HepG2 (cell line): ENCODE measurements around the gene SHANK3. TPM values are rescaled to one million over a fixed set of nuclear protein-coding genes. Genes with fewer than 3 reads are reported as not detected.

Experiments
- ATAC-seq: fragments of 200-7000 bp; cut with Tn5 transposase; 3 replicates; pipeline ENCODE4 v1.9.1; 2020; ENCODE audit warnings: mild to moderate bottlenecking, moderate library complexity
- BruUV-seq: library from RNA; stranded (reverse); fragments of 400-500 nt; replicated peaks from 2 replicates; lab custom pipeline; 2021; lab: Mats Ljungman, UMichigan
- CTCF ChIA-PET: fragments of 300-600 bp; formaldehyde crosslinking; extraction: SDS; loops from one replicate; lab custom pipeline; 2021; ENCODE audit warnings: low total read pairs, inconsistent platforms, low intra/inter-chr PET ratio; lab: Yijun Ruan, JAX
- POLR2A ChIA-PET: fragments of 350-600 bp; sonication (Branson Sonifier 250); formaldehyde crosslinking; loops from one replicate; lab custom pipeline; 2020; ENCODE audit warnings: antibody characterized with exemption, inconsistent platforms; lab: Yijun Ruan, JAX
- DNase-seq: peaks from one replicate; pipeline ENCODE4 v3.0.0-alpha.2; 2015; ENCODE audit warnings: low spot score
- FAIRE-seq: peaks from 3 replicates; lab custom pipeline; 2011; peaks lifted over from hg19 to GRCh38; lab: Jason Lieb, UNC
- H2AFZ ChIP-seq: one replicate; pipeline ENCODE4 v1.6.1; 2011; ENCODE audit warnings: low read length, inconsistent platforms
- H3K27ac ChIP-seq: fragments of 300-600 bp; 3 replicates; pipeline ENCODE4 v1.8.0; 2011; ENCODE audit warnings: mixed run types, mild to moderate bottlenecking, mixed read lengths, low read length, inconsistent platforms; ENCODE audit not compliant: insufficient read depth; ENCODE audit errors: extremely low read length
- H3K27me3 ChIP-seq, 2 experiments: fragments of 200-600 bp in 1 of 2; 2 replicates in 1 of 2; 3 replicates in 1 of 2; pipeline versions ENCODE4 v1.6.0 to v1.8.0; 2011; ENCODE audit warnings: low read length in 2 of 2, mild to moderate bottlenecking in 2 of 2, moderate library complexity in 2 of 2, inconsistent platforms in 1 of 2; ENCODE audit not compliant: insufficient read depth in 2 of 2, control insufficient read depth in 1 of 2
- H3K36me3 ChIP-seq, 2 experiments: fragments of 200-600 bp in 1 of 2; replicated peaks in 1 of 2; 2 replicates in 1 of 2; 3 replicates in 1 of 2; pipeline versions ENCODE4 v1.5.1 to v1.8.0; 2011; ENCODE audit warnings: low read length in 2 of 2, inconsistent platforms in 1 of 2; ENCODE audit not compliant: insufficient read depth in 2 of 2, control insufficient read depth in 1 of 2
- H3K4me1 ChIP-seq: 2 replicates; pipeline ENCODE4 v1.5.1; 2012; ENCODE audit warnings: low read length, inconsistent platforms; ENCODE audit not compliant: insufficient read depth
- H3K4me2 ChIP-seq: 2 replicates; pipeline ENCODE4 v1.6.0; 2011; ENCODE audit warnings: low read depth, low read length, inconsistent platforms
- H3K4me3 ChIP-seq, 3 experiments: fragments of 200-600 bp in 1 of 3; sonication (generic), shearing (Covaris generic) in 1 of 3; replicated peaks in 1 of 3; 2 replicates each; pipeline ENCODE4 v1.5.1; 2011 to 2016; ENCODE audit warnings: low read length in 3 of 3, inconsistent platforms in 2 of 3, low read depth in 2 of 3, mild to moderate bottlenecking in 2 of 3, control low read depth in 1 of 3, mixed read lengths in 1 of 3; ENCODE audit not compliant: insufficient read depth in 1 of 3
- H3K79me2 ChIP-seq: one replicate; pipeline ENCODE4 v1.6.1; 2011; ENCODE audit warnings: low read length, inconsistent platforms; ENCODE audit not compliant: insufficient read depth
- H3K9ac ChIP-seq: 2 replicates; pipeline ENCODE4 v1.6.0; 2011; ENCODE audit warnings: mild to moderate bottlenecking, low read depth, low read length, inconsistent platforms; ENCODE audit not compliant: insufficient read depth
- H3K9me3 ChIP-seq: 2 replicates; pipeline ENCODE4 v1.5.1; 2012; ENCODE audit warnings: mild to moderate bottlenecking, low read length
- H4K20me1 ChIP-seq: 2 replicates; pipeline ENCODE4 v1.6.0; 2011; ENCODE audit warnings: inconsistent platforms, mild to moderate bottlenecking, low read length, moderate library complexity; ENCODE audit not compliant: insufficient read depth
- BCL6 ChIP-seq: IDR thresholded peaks from 2 replicates; pipeline ENCODE4 v1.6.1; 2016; ENCODE audit warnings: missing genetic modification reagents, missing compliant biosample characterization
- FOXP1 ChIP-seq, 2 experiments: fragments of 450-650 bp in 1 of 2; IDR thresholded peaks; 2 replicates each; pipeline ENCODE4 v1.6.1; 2017 to 2018; ENCODE audit warnings: antibody characterized with exemption in 1 of 2
- MLXIP ChIP-seq: sonication (generic); formaldehyde crosslinking; IDR thresholded peaks from 2 replicates; pipeline ENCODE4 v1.9.0; 2021; ENCODE audit warnings: missing genetic modification reagents, borderline replicate concordance
- MNT ChIP-seq: fragments of 450-650 bp; IDR thresholded peaks from 2 replicates; pipeline ENCODE4 v1.6.1; 2016
- NFYB ChIP-seq: sonication (generic); formaldehyde crosslinking; IDR thresholded peaks from 2 replicates; pipeline ENCODE4 v1.4.0; 2020; ENCODE audit warnings: missing genetic modification reagents
- ZKSCAN8 ChIP-seq: IDR thresholded peaks from 2 replicates; pipeline ENCODE4 v1.6.1; 2016; ENCODE audit warnings: borderline replicate concordance, missing genetic modification reagents, missing compliant biosample characterization
- ZNF180 ChIP-seq: sonication (generic); formaldehyde crosslinking; IDR thresholded peaks from 2 replicates; pipeline ENCODE4 v1.4.0; 2020; ENCODE audit warnings: low read depth, missing genetic modification reagents, borderline replicate concordance
- ZNF317 ChIP-seq: sonication (generic); formaldehyde crosslinking; IDR thresholded peaks from 2 replicates; pipeline ENCODE4 v1.5.0; 2020; ENCODE audit warnings: mild to moderate bottlenecking, missing genetic modification reagents
- WGBS: methylation state at CpG from one replicate; pipeline ENCODE4 v1.1.6; 2017; ENCODE audit warnings: low lambda C conversion rate; 5-methylcytosine and 5-hydroxymethylcytosine counted together
- in situ Hi-C: cut with HindIII; loops from 2 replicates; pipeline ENCODE4 v1.10.0; 2017; ENCODE audit warnings: low pct_unique_long_range_greater_than_20kb; ENCODE audit not compliant: extremely low pct_ligation_motif_present
- intact Hi-C: fragments of 100-400 bp; cut with micrococcal nuclease; formaldehyde crosslinking; loops from one replicate; pipeline ENCODE4 v1.10.0; 2022; ENCODE audit not compliant: unreplicated experiment
- polyA plus RNA-seq, 8 experiments: library from polyadenylated mRNA; depleted of rRNA in 3 of 8; stranded (reverse) in 7 of 8; unstranded in 1 of 8; fragments of >200 nt; fragmentation: Illumina TruSeq in 4 of 8; extraction: Trizol in 4 of 8; gene quantifications; 2 replicates each; pipeline versions ENCODE4 v1.2.1 to v1.2.3, GENCODE V29; 2011 to 2016; ENCODE audit warnings: low read depth in 4 of 8, missing spikeins in 1 of 8, mixed read lengths in 1 of 8; ENCODE audit not compliant: insufficient read depth in 1 of 8
- total RNA-seq, 5 experiments: library from RNA; depleted of rRNA; stranded (reverse); fragments of >200 nt; fragmentation: Illumina TruSeq; extraction: Trizol; gene quantifications; 2 replicates each; pipeline ENCODE4 v1.2.3, GENCODE V29; 2016; ENCODE audit warnings: low read depth in 1 of 5

Gene SHANK3
- total and polyA plus RNA-seq, 2 of the 13 experiments (the other 11 are each of a cell fraction or from before 2014, with no cell fraction given), result 2.9 to 4.6 TPM

- Histone ChIP-seq H2AFZ (no peak overlapping the region), H3K9me3 (no peaks in the 10 kb centered on the region), H3K9ac (no peak overlapping the region), H3K27ac (no peak overlapping the region), H3K36me3 (0 out of 5 replicates have a peak, but pooled peaks cover 0 to 3% of the 10 kb centered on the region in 2 experiments), H3K4me3 (no peak overlapping the region), H4K20me1 (no peaks in the 10 kb centered on the region), H3K4me2 (no peak overlapping the region), H3K79me2 (no peaks in the 10 kb centered on the region), H3K4me1 (peaks cover 25% of the 10 kb centered on the region), H3K27me3 (no peaks in the 10 kb centered on the region; a peak in 1 of 5 replicates)
- WGBS, result 95% methylated on average over 11 of the region's 30 CpGs
- FAIRE-seq, result no peak
- no peak for TF ChIP-seq ZNF180
- TF ChIP-seq FOXP1 (IDR thresholded peaks at IDR 0.05), result no peak
- TF ChIP-seq FOXP1 (CRISPR knock-in tag; IDR thresholded peaks at IDR 0.05), result no peak
- TF ChIP-seq BCL6 (CRISPR knock-in tag), result no peak
- no peak for TF ChIP-seq NFYB
- TF ChIP-seq ZKSCAN8, result no peak
- no TSS peak for BruUV-seq
- CTCF ChIA-PET, result no interaction called here
- ATAC-seq, result no peak
- POLR2A ChIA-PET, result no interaction called here
- intact Hi-C loops, result no loop called here
- in situ Hi-C loops, result no loop called here
- no peak for DNase-seq
These were observed 6.3 kb downstream of the SHANK3 start for GRCh38 chr22:50678651-50679521.

- BruUV-seq, result no TSS peak
- ATAC-seq, result no peak
- POLR2A ChIA-PET, result no interaction called here
These were observed 10.7 kb downstream of the SHANK3 start for GRCh38 chr22:50683086-50683993.

More at GRCh38 chr22:50683086-50683993, 10.7 kb downstream of the SHANK3 start:
- Histone ChIP-seq H3K79me2 (no peaks in the 10 kb centered on the region), H4K20me1 (no peaks in the 10 kb centered on the region), H3K27me3 (no peaks in the 10 kb centered on the region), H3K4me3 (no peak overlapping the region), H3K36me3 (0 out of 5 replicates have a peak, but pooled peaks cover 0 to 3% of the 10 kb centered on the region in 2 experiments), H2AFZ (no peak overlapping the region), H3K9ac (no peak overlapping the region), H3K4me2 (no peak overlapping the region), H3K9me3 (no peaks in the 10 kb centered on the region), H3K27ac (no peak overlapping the region), H3K4me1 (peaks cover 16% of the 10 kb centered on the region)
- TF ChIP-seq MLXIP (no peak), ZNF317 (no peak), MNT (peak; percentile 58; the same call in 1 of the 2 replicates)
- FAIRE-seq, result no peak
- in situ Hi-C loops, result no loop called here
- intact Hi-C loops, result no loop called here
- no peak for DNase-seq
- CTCF ChIA-PET, result no interaction called here
- WGBS, result 94% methylated on average over 17 of the region's 21 CpGs
